Germinal center (tissue), 1 donor: ENCODE data around the gene IFIT2.
"Not testable (repeated sequence)": the region's sequence is repeated elsewhere in the genome, so short reads cannot be mapped to it uniquely, and the experiment has no call there.

Experiments used
- DNase-seq: peaks from one replicate; pipeline ENCODE4 v3.0.0; 2012; ENCODE audit warnings: mixed read lengths, low spot score

IFIT2 gene

DNA sequence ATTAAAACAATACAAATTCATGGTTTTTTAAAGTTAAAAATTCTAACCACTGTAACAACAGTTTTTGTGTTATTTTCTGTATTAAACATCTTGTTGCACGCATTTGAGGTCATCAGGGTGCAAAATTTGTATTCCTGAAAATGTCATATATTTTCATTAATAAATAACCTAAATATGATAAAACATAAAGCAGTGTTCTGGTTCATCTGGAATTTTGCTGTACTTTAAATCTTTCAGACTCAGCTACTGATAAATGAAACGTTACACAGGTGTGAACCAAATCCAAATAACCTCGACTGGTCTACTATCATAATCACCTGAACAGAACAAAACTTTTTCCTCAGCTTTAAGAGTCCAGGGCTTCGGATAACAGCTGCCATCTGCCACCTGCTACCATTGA, 6.9 kb downstream of the IFIT2 start:
- DNase-seq = no peak

DNA sequence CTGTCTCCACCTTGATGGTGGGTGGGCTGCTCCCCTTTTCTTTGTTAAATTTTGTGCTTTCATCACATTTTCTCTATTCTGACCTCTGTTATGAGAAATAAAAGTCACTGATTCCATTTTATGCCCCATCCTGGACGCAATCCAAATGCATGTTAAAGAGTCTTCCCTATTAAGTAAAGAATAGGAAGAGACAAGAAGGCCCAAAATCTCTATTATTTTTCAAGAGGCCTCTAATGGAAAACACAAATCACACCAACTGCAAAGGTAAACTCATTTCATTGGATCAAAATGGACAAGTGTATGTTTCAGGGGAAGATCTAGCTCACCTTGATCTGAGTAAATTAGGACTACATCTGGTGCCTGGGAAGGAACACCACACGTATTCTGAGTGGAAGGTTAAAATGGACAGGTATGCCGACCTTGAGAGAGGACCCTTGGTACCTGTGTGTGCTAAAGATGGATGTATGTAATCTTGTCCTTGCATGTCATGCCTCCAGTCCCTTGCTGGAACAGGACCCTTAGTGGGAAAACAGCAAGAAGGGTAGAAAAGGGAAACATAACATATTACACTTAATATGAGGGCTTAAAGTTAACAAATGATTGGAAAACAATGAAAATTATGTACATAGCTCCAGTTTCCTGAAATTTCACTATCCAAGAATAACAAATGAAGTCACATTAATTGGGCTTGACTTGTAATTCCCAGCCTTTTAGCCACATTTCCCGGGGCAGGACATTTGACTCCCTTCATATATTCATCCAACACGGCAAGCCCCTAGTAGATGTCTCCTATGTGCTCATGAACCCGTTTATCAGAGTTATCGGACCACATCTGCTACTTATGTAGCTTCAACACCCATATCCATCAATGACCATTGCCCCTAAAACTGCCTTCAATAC, 7.6 kb downstream of the IFIT2 start:
- no peak for DNase-seq

DNA sequence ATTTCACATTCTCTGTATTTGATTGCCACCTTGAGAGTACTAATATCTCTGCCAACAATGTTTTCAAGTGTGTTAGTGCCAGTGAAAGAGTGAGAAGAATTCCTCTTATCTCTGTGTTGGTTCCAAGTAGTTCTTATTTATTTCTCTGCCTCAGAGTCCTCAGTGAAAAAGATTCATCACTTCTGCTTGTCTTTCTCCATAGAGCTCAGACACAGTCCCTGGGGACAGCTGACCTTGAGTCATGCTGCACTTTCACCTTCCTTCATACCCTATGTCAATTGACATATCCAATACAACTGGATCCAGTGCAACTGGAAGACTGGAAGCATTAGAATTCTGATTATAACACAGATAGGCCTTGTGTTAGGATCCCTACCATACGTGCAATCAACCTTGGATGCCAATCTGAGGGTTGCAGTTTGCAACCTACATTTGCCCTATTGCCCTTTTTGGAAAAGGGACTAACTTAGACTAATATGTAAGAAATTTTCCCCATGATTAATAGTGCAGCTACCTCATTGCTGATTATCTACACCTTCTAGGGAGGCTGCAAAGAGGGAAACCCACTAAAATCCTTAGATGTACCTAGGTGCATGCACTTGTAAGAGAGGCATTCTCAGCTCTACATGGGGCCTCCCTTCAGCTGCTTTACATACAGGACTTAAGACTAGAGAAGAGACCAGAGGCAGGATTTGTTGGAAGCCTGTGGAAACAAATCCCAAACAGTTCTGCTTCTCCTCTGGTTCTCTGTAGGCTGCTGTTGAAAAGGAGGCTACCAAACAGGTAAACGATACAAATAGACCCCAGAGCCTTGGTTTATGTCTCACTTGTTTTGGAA, 8.4 kb downstream of the IFIT2 start:
- no peak for DNase-seq

DNA sequence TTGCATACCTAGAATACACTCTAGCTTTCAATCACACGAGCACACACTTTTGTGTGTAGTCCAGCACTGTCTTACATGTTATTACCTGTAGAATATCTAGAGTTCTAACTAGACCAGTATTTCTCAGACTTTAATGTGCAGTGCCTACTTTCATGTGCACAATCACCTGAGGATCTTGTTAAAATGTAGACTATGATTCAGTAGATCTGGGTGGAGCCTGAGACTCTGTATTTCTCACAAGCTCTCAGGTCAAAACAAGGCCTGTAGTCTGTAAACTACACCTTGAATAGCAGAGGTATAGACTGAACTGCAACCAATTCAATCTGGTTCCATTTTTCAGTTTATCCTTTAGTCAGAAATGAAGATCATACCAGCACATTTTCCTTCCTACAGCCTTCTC, 11.1 kb downstream of the IFIT2 start:
- DNase-seq = no peak

DNA sequence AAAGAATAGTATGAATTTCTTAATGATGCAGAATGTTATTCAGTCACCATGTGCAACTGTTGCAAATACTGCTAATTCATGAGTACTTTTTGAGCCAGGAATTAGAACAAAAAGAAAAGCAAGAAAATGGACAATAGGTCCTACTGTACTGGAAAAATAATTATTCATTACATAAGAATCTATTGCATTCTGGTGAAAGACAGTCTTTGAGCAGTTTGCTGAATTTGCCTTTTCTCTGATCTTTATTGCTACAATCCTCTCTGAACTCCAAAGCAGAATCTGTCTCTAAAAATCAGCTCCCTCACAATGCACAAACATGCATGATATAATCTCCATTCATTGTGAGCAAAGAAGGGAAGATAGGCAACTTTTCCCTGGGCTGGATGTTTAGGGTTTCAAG, 12.8 kb downstream of the IFIT2 start:
- DNase-seq = no peak

DNA sequence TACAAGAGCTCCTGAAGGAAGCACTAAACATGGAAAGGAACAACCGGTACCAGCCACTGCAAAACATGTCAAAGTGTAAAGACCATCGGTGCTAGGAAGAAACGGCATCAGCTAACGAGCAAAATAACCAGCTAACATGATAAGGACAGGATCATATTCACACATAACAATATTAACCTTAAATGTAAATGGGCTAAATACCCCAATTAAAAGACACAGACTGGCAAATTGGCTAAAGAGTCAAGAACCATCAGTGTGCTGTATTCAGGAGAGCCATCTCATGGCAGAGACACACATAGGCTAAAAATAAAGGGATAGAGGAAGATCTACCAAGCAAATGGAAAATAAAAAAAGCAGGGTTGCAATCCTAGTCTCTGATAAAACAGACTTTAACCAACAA, 16.2 kb downstream of the IFIT2 start:
- not testable (repeated sequence) for DNase-seq

DNA sequence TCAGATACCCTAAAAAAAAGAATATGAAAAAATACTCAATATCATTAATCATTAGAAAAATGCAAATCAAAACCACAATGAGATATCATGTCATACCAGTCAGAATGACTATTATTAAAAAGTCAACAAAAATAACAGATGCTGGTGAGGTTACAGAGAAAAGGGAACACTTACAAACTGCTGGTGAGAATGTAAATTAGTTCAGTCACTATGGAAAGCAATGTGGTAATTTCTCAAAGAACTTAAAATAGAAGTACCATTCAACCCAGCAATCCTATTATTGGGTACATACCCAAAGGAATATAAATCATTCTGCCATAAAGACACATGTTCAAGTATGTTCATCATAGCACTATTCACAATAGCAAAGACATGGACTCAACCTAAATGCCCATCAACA, 23.2 kb downstream of the IFIT2 start:
- DNase-seq = not testable (repeated sequence)

DNA sequence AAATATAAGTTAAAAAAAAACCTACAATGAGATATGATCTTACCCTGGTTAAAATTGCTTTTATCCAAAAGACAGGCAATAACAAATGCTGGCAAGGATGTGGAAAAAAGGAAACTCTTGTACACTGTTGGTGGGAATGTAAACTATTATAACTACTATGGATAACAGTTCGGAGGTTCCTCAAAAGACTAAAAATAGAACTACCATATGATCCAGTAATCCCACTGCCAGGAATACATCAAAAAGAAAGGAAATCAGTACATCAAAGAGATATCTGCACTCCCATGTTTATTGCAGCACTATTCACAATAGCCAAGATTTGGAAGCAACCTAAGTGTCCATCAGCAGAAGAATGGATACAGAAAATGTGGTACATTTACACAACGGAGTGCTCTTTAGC, 24.0 kb downstream of the IFIT2 start:
- not testable (repeated sequence) for DNase-seq

DNA sequence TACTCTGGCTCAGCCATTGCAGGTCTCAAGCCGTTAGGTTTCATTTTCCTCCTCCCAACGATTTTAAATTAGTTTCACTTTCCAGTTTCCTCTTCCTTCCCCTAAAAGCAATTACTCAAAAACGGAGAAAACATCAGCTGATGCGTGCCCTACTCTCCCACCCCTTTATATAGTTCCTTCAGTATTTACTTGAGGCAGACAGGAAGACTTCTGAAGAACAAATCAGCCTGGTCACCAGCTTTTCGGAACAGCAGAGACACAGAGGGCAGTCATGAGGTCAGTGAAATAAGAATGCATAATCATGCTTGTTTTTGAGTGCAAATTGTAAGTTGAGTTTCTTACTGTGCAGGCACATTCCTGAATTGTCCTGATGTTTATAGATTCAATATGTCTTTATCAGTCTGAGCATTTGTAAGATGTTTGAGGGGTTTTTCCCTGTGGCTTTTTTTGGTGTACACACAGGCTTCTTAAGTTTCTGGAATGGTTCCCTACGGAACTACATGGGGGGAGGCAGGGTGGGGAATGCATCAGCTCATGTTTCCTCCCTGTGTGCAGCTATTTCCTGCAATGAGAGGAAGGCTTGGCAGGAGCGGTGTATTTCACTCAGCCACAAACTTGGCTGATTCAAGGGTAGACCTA, 26.1 kb downstream of the IFIT2 start, which contains the start of gene IFIT3:
TSS of gene IFIT3 (plus strand) at position 195 of the 639 bp plus-strand sequence. CDS start at position 272, 77 bp downstream.
- peak; percentile 18 for DNase-seq

DNA sequence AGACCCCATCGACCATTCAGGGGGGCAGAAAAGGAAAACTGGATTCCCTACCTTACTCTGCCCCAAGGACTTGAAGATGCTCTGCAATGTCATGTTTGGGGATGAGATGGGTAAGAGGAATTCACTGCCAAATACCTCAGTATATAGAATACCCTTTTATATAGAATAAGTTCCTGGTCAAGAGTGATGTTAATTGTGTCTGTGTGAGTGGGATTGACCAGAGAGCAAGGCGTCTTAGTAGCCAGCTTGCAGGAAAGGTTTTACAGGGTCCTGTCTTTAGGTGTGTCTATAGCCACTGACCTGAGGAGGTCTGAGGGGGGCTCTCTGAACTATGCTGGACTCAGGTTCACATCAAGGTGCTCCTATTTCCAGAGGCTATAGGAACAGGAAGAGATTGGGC, 27.3 kb downstream of the IFIT2 start:
- no peak for DNase-seq

DNA sequence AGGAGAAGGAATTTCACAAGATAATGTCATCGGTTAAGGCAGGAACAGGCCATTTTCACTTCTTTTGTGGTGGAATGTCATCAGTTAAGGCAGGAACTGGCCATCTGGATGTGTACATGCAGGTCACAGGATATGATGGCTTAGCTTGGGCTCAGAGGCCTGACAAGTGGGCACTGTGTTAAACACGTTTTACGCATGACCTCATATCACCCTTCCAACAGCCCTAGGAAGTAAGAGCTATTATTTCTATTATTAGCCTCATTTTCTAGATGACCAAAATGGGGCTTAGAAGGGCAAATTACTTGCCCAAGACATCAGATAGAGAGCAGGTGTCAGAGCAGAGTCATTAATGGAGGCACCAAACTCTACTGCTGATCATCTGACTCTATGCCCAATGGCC, 28.2 kb downstream of the IFIT2 start:
- DNase-seq = not testable (repeated sequence)

DNA sequence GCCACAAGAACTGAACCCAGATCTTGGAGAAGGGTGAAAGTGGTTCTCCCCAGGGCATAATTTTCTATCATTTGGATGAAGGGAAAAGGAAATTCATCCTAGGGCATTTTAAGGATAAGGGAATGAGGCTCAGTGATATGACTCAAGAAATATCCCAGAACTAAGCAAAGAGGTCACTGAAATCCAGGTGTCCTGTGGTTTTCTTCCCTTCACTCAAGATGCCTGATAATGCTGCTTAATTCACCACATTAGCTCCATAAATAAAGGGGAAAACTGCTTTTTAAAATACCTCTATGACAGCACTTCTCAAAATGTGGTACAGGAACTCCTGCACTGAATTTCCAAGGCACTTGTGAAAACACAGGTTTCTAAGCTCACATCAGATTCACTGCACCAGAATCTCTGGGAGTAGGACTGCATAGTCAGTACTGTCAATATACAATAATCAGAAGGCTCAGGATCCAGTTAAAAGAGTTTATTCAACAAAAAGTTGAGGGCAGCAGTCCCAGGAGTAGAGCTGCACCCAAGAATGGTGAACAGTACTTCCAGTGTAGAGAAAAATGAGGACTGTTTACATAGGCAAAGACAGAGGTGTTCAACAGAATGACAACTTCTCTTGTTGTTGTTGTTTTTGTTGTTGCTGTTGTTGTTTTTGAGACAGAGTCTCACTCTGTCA, 28.8 kb downstream of the IFIT2 start:
- no peak for DNase-seq

DNA sequence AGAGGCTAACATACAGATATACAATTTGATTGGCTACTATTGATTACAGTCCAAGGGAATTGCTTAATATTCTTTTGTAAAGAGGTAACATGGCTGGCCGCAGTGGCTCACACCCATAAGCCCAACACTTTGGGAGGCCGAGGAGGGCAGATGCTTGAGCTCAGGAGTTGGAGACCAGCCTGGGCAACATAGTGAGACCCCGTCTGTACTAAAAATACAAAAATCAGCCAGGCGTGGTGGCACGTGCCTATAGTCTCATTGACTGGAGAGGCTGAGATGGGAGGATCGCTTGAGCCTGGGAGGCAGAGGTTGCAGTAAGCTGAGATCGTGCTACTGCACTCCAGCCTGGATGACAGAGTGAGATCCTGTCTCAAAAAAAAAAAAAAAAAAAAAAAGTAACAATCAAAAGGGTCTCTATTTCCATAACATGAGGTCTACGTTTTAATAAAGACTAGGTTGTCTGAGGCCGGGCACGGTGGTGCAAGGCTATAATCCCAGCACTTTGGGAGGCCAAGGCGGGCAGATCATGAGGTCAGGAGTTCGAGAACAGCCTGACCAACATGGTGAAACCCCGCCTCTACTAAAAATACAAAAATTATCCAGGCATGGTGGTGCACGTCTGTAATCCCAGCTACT, 29.8 kb downstream of the IFIT2 start:
- not testable (repeated sequence) for DNase-seq

DNA sequence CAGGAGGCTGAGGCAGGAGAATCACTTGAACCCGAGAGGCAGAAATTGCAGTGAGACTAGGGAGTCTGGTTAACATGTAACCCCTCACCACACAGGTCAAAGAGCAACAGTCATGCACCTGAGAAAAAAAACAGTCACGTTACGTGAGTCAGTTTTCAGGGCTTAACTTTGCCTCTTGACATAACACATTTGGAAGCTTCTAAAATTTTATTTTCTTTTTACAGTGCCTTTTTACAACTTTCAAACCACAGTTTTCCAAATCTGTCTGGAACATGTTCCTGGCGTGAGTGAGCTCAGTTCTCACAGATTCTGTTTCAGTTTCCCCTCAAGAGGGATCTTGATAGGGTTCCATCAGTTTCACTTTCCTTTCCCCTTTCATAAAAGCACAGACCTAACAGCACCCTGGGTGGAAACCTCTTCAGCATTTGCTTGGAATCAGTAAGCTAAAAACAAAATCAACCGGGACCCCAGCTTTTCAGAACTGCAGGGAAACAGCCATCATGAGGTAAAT, 30.3 kb downstream of the IFIT2 start:
- peak; percentile 77 for DNase-seq

DNA sequence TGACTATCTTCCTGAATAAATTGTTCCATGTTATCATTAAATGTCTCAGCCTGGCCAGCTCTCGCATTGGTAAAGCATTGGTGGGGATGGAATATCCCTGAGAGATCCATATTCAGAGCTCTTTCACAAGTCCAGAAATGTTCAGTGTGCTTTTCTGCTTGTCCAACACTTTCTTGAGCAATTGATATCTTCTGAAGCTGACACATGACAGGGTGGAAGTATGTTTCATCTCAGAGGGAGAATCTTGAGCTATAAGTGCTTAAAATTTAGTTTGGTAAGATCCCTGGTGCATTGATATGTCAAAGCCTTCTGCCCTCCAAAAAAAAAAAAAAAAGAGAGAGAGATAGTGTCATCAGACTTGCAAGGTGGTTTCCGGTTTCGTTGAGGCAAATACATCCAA, 33.4 kb downstream of the IFIT2 start:
- DNase-seq = no peak

DNA sequence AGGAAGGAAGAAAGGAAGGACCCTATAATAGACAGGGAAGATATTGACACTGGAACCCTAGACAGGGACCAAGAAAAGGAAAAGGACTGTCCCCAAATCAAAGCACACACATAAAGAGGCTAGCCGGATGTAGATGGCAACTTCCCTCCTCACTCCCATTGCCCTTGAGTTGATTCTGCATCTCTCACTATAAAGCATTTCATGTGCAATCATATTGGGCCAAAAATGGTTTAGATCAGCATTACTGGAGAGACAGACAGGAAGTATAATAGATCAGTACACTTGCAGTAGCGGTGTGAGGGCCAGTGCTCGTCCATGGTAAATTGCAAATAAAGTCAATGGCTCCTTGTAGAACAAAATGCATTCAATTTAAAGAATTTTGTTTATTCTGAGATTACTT, 34.4 kb downstream of the IFIT2 start:
- no peak for DNase-seq

DNA sequence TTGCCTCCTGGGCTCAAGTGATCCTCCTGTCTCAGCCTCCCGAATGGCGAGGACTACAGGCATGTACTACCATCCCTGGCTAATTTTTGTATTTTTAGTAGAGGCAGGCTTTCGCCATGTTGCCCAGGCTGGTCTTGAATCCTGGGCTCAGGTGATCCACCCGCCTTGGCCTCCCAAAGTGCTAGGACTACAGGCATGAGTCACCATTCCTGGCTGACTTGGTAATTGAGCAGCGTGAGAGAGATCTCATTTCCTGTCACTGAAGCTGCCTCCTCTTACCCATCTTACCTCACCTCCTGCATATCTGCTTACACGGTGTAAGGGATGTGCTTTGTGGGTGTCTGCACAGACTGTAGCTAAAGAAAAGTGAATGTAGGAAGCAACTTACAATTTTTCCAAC, 35.6 kb downstream of the IFIT2 start:
- no peak for DNase-seq

DNA sequence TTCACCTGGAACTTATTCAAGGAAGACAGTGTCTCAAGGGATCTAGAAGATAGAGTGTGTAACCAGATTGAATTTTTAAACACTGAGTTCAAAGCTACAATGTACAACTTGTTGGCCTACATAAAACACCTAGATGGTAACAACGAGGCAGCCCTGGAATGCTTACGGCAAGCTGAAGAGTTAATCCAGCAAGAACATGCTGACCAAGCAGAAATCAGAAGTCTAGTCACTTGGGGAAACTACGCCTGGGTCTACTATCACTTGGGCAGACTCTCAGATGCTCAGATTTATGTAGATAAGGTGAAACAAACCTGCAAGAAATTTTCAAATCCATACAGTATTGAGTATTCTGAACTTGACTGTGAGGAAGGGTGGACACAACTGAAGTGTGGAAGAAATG, 36.9 kb downstream of the IFIT2 start:
- DNase-seq = no peak

DNA sequence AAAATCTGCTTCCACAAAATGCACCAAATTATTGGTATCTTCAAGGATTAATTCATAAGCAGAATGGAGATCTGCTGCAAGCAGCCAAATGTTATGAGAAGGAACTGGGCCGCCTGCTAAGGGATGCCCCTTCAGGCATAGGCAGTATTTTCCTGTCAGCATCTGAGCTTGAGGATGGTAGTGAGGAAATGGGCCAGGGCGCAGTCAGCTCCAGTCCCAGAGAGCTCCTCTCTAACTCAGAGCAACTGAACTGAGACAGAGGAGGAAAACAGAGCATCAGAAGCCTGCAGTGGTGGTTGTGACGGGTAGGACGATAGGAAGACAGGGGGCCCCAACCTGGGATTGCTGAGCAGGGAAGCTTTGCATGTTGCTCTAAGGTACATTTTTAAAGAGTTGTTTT, 38.0 kb downstream of the IFIT2 start:
- DNase-seq = no peak

DNA sequence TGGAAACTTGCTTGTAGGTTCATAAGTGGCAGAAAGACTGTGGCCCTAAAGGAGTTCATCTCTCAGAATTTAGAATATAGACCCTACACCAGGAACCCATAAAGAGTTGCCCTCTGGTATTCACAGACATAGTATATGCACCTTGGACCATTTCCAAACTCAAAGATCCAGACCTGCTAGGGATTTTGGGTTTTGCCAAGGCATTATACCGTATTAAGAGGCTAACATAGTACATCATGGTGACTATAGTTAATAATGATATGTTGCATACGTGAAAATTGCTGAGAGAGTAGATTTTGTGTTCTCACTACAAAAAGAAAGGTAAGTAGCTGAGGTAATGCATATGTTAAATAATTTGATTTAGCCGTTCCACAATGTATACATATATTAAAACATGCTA, 39.8 kb downstream of the IFIT2 start:
- no peak for DNase-seq
